ENCODE data around the gene HLA-A.

Gene HLA-A

DNA sequence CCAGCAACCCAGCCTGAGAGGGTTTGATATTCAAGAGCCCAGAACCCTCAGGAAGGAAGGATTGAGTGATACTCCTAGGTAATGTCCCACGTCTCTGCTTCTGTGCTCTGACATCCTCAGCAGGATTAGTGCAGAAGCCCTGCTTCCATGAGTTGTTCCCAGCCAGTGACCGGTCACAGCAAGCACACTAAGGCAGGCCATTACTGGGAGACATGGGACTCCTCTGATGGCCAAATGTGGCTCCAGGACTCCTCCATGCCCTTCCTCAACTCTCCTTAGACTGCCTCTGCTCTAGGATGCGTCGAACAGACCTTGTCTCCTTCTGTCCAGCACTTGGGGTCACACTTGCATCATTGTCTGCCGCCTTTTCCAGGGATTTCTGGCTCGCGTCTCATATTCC lies 7.6 kb downstream of the HLA-A start:
- no peak overlapping the region for H2BK15ac ChIP-seq (replicated peaks; ENCODE audit: low read depth)
- no peak overlapping the region for H3K27ac ChIP-seq (ENCODE audit: low read depth, low read length)
- no peak overlapping the region for H3K4me3 ChIP-seq (ENCODE audit: low read length)
- no peaks in the 10 kb centered on the region for H3K27me3 ChIP-seq (ENCODE audit: insufficient read depth, low read length, poor library complexity)
- H3K18ac ChIP-seq (ENCODE audit: low read length), result no peak overlapping the region
- no peak overlapping the region for H4K5ac ChIP-seq (ENCODE audit: low read length)
- H3K9ac ChIP-seq (ENCODE audit: low read length), result no peak overlapping the region
- no peak overlapping the region for H3K4ac ChIP-seq (ENCODE audit: low read depth, low read length)
- no peak overlapping the region for H2BK120ac ChIP-seq (ENCODE audit: low read depth, low read length)
- H2AK5ac ChIP-seq (ENCODE audit: low read length), result no peak overlapping the region
- H2BK5ac ChIP-seq (ENCODE audit: low read length), result no peak overlapping the region
- H3K23ac ChIP-seq (ENCODE audit: low read length), result no peak overlapping the region
- H3K4me1 ChIP-seq (ENCODE audit: control insufficient read depth, low read depth, low read length), result no peaks in the 10 kb centered on the region
- no peaks in the 10 kb centered on the region for H3K79me1 ChIP-seq (ENCODE audit: low read length)
- no CpG with 5 or more reads among the region's 7 CpGs for WGBS (ENCODE audit: extremely low coverage, insufficient coverage, low lambda C conversion rate)
- H4K8ac ChIP-seq (ENCODE audit: low read depth, low read length), result no peak overlapping the region
- no peak for DNase-seq
- H3K4me2 ChIP-seq (ENCODE audit: low read length), result no peak overlapping the region
- H3K56ac ChIP-seq (ENCODE audit: low read length), result no peak overlapping the region
- H3K36me3 ChIP-seq (ENCODE audit: control insufficient read depth, insufficient read depth, low read length), result peaks cover 3% of the 10 kb centered on the region
- H3K79me2 ChIP-seq (ENCODE audit: control insufficient read depth, insufficient read depth, low read length), result no peaks in the 10 kb centered on the region

DNA sequence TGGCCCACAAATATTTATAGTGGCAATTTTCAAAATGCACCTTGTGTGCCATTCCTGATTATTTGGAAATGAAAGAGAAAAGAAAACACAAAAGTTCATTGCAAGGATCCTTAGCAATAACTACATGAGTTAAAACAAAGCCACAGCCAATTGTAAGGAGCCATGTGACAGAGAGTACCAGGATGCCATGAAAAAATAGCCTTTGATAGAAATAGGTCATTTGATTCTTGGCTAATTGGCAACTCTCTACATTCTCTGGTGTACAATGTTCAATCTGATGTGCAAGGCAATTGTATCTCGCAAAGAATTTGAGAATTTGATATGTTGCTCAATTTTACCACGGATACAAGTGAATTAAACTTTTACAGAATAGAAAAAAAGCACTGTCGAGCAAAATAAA lies 9.6 kb downstream of the HLA-A start:
- Histone ChIP-seq H2BK120ac (ENCODE audit: low read depth, low read length) (no peak overlapping the region), H3K4me2 (ENCODE audit: low read length) (no peak overlapping the region), H2BK15ac (replicated peaks; ENCODE audit: low read depth) (no peak overlapping the region), H3K27ac (ENCODE audit: low read depth, low read length) (no peak overlapping the region), H3K27me3 (ENCODE audit: insufficient read depth, low read length, poor library complexity) (no peaks in the 10 kb centered on the region), H4K5ac (ENCODE audit: low read length) (no peak overlapping the region), H3K23ac (ENCODE audit: low read length) (no peak overlapping the region), H2AK5ac (ENCODE audit: low read length) (no peak overlapping the region), H3K18ac (ENCODE audit: low read length) (no peak overlapping the region), H4K8ac (ENCODE audit: low read depth, low read length) (no peak overlapping the region), H3K4me3 (ENCODE audit: low read length) (no peak overlapping the region), H3K4ac (ENCODE audit: low read depth, low read length) (no peak overlapping the region), H3K9ac (ENCODE audit: low read length) (no peak overlapping the region), H2BK5ac (ENCODE audit: low read length) (no peak overlapping the region), H3K56ac (ENCODE audit: low read length) (no peak overlapping the region), H3K79me1 (ENCODE audit: low read length) (no peaks in the 10 kb centered on the region), H3K36me3 (ENCODE audit: control insufficient read depth, insufficient read depth, low read length) (no peaks in the 10 kb centered on the region), H3K4me1 (ENCODE audit: control insufficient read depth, low read depth, low read length) (no peaks in the 10 kb centered on the region), H3K79me2 (ENCODE audit: control insufficient read depth, insufficient read depth, low read length) (no peaks in the 10 kb centered on the region)
- DNase-seq, result no peak
- WGBS (ENCODE audit: extremely low coverage, insufficient coverage, low lambda C conversion rate), result no CpG with 5 or more reads among the region's 3 CpGs

DNA sequence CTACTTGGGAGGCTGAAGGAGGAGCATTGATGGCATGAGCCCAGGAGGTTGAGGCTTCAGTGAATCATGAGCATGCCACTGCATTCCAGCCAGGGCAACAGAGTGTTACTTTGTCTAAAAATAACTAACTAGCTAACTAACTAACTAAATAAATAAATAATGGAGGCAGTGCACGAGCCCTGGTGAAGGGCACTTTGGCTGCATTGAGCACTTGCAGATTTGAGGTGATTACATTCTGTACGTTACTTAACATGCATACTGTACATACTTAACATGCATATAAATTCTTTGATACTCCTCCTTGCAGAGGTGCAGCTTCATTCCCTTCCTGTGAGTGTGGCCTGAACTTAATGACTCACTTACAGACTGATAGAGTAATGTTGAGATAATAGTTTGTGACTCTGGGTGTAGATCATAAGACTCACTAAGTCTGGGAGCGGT lies 10.7 kb downstream of the HLA-A start:
- no peak overlapping the region for H2AK5ac ChIP-seq (ENCODE audit: low read length)
- H3K9ac ChIP-seq (ENCODE audit: low read length), result no peak overlapping the region
- no peak overlapping the region for H3K27ac ChIP-seq (ENCODE audit: low read depth, low read length)
- H3K23ac ChIP-seq (ENCODE audit: low read length), result no peak overlapping the region
- H2BK120ac ChIP-seq (ENCODE audit: low read depth, low read length), result no peak overlapping the region
- no peaks in the 10 kb centered on the region for H3K36me3 ChIP-seq (ENCODE audit: control insufficient read depth, insufficient read depth, low read length)
- H3K79me2 ChIP-seq (ENCODE audit: control insufficient read depth, insufficient read depth, low read length), result no peaks in the 10 kb centered on the region
- H4K5ac ChIP-seq (ENCODE audit: low read length), result no peak overlapping the region
- no peak for DNase-seq
- H3K79me1 ChIP-seq (ENCODE audit: low read length), result no peaks in the 10 kb centered on the region
- no peak overlapping the region for H3K4ac ChIP-seq (ENCODE audit: low read depth, low read length)
- no peaks in the 10 kb centered on the region for H3K27me3 ChIP-seq (ENCODE audit: insufficient read depth, low read length, poor library complexity)
- H2BK5ac ChIP-seq (ENCODE audit: low read length), result no peak overlapping the region
- H3K4me1 ChIP-seq (ENCODE audit: control insufficient read depth, low read depth, low read length), result no peaks in the 10 kb centered on the region
- WGBS (ENCODE audit: extremely low coverage, insufficient coverage, low lambda C conversion rate), result no CpG with 5 or more reads among the region's 3 CpGs
- no peak overlapping the region for H2BK15ac ChIP-seq (replicated peaks; ENCODE audit: low read depth)
- H3K4me3 ChIP-seq (ENCODE audit: low read length), result no peak overlapping the region
- no peak overlapping the region for H3K4me2 ChIP-seq (ENCODE audit: low read length)
- H3K56ac ChIP-seq (ENCODE audit: low read length), result no peak overlapping the region
- no peak overlapping the region for H3K18ac ChIP-seq (ENCODE audit: low read length)
- H4K8ac ChIP-seq (ENCODE audit: low read depth, low read length), result no peak overlapping the region

DNA sequence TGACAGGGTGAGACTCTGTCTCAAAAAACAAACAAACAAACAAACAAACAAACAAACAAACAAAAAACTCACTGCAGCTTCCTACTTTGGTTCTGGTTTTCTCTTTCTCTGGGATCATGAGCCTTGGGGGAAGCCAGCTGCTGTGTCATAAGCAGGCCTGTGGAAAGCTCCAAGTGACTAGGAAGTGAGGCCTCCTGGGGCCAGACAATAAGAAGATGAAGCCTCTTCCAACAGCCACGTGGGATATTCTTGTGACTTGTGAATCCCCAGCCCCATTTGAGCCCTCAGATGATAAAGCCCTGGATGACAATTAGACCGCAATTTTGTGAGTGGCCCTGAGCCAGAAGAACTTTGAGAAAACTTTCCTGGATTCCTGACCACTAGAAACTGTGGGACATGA lies 11.4 kb downstream of the HLA-A start:
- Histone ChIP-seq H3K36me3 (ENCODE audit: control insufficient read depth, insufficient read depth, low read length) (no peaks in the 10 kb centered on the region), H3K27me3 (ENCODE audit: insufficient read depth, low read length, poor library complexity) (no peaks in the 10 kb centered on the region), H3K9ac (ENCODE audit: low read length) (no peak overlapping the region), H3K79me1 (ENCODE audit: low read length) (no peaks in the 10 kb centered on the region), H3K23ac (ENCODE audit: low read length) (no peak overlapping the region), H4K5ac (ENCODE audit: low read length) (no peak overlapping the region), H3K27ac (ENCODE audit: low read depth, low read length) (no peak overlapping the region), H2BK120ac (ENCODE audit: low read depth, low read length) (no peak overlapping the region), H3K4me3 (ENCODE audit: low read length) (no peak overlapping the region), H4K8ac (ENCODE audit: low read depth, low read length) (no peak overlapping the region), H3K4me1 (ENCODE audit: control insufficient read depth, low read depth, low read length) (no peaks in the 10 kb centered on the region), H2AK5ac (ENCODE audit: low read length) (no peak overlapping the region), H2BK15ac (replicated peaks; ENCODE audit: low read depth) (no peak overlapping the region), H3K18ac (ENCODE audit: low read length) (no peak overlapping the region), H3K79me2 (ENCODE audit: control insufficient read depth, insufficient read depth, low read length) (no peaks in the 10 kb centered on the region), H3K4ac (ENCODE audit: low read depth, low read length) (no peak overlapping the region), H3K56ac (ENCODE audit: low read length) (no peak overlapping the region), H2BK5ac (ENCODE audit: low read length) (no peak overlapping the region), H3K4me2 (ENCODE audit: low read length) (no peak overlapping the region)
- WGBS (ENCODE audit: extremely low coverage, insufficient coverage, low lambda C conversion rate), result no CpG with 5 or more reads among the region's 2 CpGs
- DNase-seq, result no peak

DNA sequence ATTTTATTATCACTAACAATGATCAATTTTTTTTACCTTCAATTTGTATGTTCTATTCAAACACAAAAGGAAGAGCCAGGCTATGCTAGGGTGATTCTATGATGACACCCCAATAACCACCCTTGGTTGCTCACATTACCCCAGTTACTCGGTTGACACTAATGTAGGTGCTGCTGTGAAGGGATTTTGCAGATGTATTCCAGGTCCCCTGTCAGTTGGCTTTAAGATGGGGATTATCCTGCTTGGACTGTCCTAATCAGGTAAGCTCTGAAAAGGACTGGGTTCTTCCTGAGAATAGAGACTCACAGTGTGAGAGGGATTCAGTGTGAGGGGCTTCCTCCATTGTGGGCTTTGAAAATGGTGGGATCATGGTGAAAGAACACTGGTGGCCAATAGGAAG lies 11.9 kb downstream of the HLA-A start:
- H4K5ac ChIP-seq (ENCODE audit: low read length), result no peak overlapping the region

DNA sequence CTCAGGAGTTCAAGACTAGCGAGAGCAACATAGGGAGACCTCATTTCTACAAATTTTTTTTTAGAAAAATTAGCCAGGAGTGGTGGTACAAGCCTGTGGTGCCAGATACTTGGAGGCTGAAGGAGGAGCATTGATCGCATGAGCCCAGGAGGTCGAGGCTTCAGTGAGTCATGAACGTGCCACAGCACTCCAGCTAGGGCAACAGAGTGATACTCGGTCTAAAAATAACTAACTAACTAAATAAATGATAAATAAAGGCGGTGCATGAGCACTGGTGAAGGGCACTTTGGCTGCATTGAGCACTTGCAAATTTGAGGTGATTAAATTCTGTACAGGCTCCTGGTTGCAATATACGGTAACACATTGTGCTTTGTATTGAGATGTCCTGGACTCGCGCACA lies 13.5 kb downstream of the HLA-A start:
- H3K18ac ChIP-seq (ENCODE audit: low read length), result no peak overlapping the region
- H3K4me1 ChIP-seq (ENCODE audit: control insufficient read depth, low read depth, low read length), result no peaks in the 10 kb centered on the region
- H2BK5ac ChIP-seq (ENCODE audit: low read length), result no peak overlapping the region
- no peak overlapping the region for H2BK15ac ChIP-seq (replicated peaks; ENCODE audit: low read depth)
- no peak overlapping the region for H4K8ac ChIP-seq (ENCODE audit: low read depth, low read length)
- no peak overlapping the region for H2AK5ac ChIP-seq (ENCODE audit: low read length)
- H4K5ac ChIP-seq (ENCODE audit: low read length), result no peak overlapping the region
- DNase-seq, result no peak
- H3K79me2 ChIP-seq (ENCODE audit: control insufficient read depth, insufficient read depth, low read length), result no peaks in the 10 kb centered on the region
- no peaks in the 10 kb centered on the region for H3K36me3 ChIP-seq (ENCODE audit: control insufficient read depth, insufficient read depth, low read length)
- H3K27me3 ChIP-seq (ENCODE audit: insufficient read depth, low read length, poor library complexity), result no peaks in the 10 kb centered on the region
- no peak overlapping the region for H3K9ac ChIP-seq (ENCODE audit: low read length)
- no peak overlapping the region for H2BK120ac ChIP-seq (ENCODE audit: low read depth, low read length)
- H3K27ac ChIP-seq (ENCODE audit: low read depth, low read length), result no peak overlapping the region
- WGBS (ENCODE audit: extremely low coverage, insufficient coverage, low lambda C conversion rate), result no CpG with 5 or more reads among the region's 9 CpGs
- H3K23ac ChIP-seq (ENCODE audit: low read length), result no peak overlapping the region
- H3K79me1 ChIP-seq (ENCODE audit: low read length), result no peaks in the 10 kb centered on the region
- no peak overlapping the region for H3K4me2 ChIP-seq (ENCODE audit: low read length)
- no peak overlapping the region for H3K4me3 ChIP-seq (ENCODE audit: low read length)
- H3K4ac ChIP-seq (ENCODE audit: low read depth, low read length), result no peak overlapping the region
- no peak overlapping the region for H3K56ac ChIP-seq (ENCODE audit: low read length)

More for the DNA sequence above, 11.9 kb downstream of the HLA-A start:
- no peak overlapping the region for H2AK5ac ChIP-seq (ENCODE audit: low read length)
- H3K4ac ChIP-seq (ENCODE audit: low read depth, low read length), result no peak overlapping the region
- no peak overlapping the region for H2BK15ac ChIP-seq (replicated peaks; ENCODE audit: low read depth)
- H3K4me2 ChIP-seq (ENCODE audit: low read length), result no peak overlapping the region
- no peaks in the 10 kb centered on the region for H3K4me1 ChIP-seq (ENCODE audit: control insufficient read depth, low read depth, low read length)
- H3K36me3 ChIP-seq (ENCODE audit: control insufficient read depth, insufficient read depth, low read length), result no peaks in the 10 kb centered on the region
- no peak overlapping the region for H3K4me3 ChIP-seq (ENCODE audit: low read length)
- H3K27me3 ChIP-seq (ENCODE audit: insufficient read depth, low read length, poor library complexity), result no peaks in the 10 kb centered on the region
- H3K23ac ChIP-seq (ENCODE audit: low read length), result no peak overlapping the region
- no peak overlapping the region for H3K9ac ChIP-seq (ENCODE audit: low read length)
- H3K79me2 ChIP-seq (ENCODE audit: control insufficient read depth, insufficient read depth, low read length), result no peaks in the 10 kb centered on the region
- H4K8ac ChIP-seq (ENCODE audit: low read depth, low read length), result no peak overlapping the region
- no peak overlapping the region for H3K18ac ChIP-seq (ENCODE audit: low read length)
- no peaks in the 10 kb centered on the region for H3K79me1 ChIP-seq (ENCODE audit: low read length)
- H2BK120ac ChIP-seq (ENCODE audit: low read depth, low read length), result no peak overlapping the region
- no peak for DNase-seq
- no CpG with 5 or more reads among the region's 1 CpG for WGBS (ENCODE audit: extremely low coverage, insufficient coverage, low lambda C conversion rate)
- no peak overlapping the region for H2BK5ac ChIP-seq (ENCODE audit: low read length)
- H3K56ac ChIP-seq (ENCODE audit: low read length), result no peak overlapping the region
- no peak overlapping the region for H3K27ac ChIP-seq (ENCODE audit: low read depth, low read length)
